Stimulated activated CD4-positive, alpha-beta T cell treated with anti-CD3 and anti-CD28 coated beads, Interleukin-2, amount 100 ng/mL, for 48 hours (primary cell): ENCODE results near the gene KCNQ2.

ENCODE experiments used
- DNase-seq, 2 donors: peaks; one replicate each; pipeline ENCODE4 v3.0.0-alpha.2; 2020

KCNQ2 gene

DNA sequence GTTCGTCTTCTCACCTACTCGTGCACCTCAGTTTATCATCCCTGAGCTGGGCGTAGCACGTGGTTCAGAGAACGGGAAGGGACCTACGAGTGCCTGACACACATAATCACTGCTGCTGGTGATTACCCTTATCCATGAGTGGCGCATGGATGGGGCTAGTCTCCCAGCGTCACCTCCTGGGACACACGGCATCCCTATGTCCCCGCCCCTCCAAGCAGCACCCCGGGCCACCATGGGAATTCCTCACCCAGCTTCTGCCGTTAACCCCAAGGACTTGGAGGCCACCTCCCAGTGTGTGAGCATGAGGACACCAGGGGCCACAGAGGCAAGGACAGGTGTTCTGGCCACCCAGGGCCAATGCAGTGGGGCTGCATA, 121.1 kb downstream of the KCNQ2 start:
- no peak for DNase-seq

DNA sequence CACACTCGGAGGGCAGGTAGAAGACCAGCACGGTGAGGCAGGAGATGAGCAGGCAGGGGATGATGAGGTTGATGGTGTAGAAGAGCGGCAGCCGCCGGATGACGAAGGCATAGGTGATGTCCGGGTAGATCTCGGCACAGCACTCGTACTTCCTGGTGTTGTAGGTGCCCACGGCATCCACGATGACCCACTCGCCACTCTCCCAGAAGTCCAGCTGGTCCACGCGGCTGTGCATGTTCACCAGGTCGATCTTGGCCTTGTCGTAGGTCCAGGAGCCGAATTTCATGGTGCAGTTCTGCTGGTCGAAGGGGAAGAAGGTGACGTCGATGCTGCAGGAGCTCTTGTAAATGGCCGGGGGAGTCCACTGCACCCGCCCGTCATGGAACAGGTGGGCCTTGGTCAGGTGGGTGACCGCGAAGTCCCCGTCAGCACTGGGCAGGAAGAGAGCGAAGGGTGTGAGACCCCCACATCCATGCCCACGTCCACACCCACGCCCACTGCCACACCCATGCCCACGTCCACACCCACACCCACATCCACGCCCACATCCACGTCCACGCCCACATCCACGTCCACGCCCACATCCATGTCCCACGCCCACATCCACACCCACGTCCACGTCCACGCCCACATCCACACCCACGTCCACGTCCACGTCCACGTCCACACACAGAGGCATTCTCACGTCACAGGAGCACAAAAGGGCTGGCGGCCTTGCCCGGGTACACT, 121.7 kb downstream of the KCNQ2 start:
- DNase-seq = no peak
